CD14-positive monocyte (primary cell): ENCODE data around the gene CACTIN. TPM values are rescaled to one million over a fixed set of nuclear protein-coding genes. Genes with fewer than 3 reads are reported as not detected.

Experiments used
- DNase-seq, 3 donors: peaks; one replicate each; pipeline ENCODE4 v3.0.0-alpha.2; 2011 to 2022
- H2AFZ ChIP-seq: 2 replicates; pipeline ENCODE4 v1.6.0; 2012; ENCODE audit warnings: mild to moderate bottlenecking, low read depth, low read length, inconsistent platforms; ENCODE audit not compliant: insufficient read depth, poor library complexity, severe bottlenecking
- H3K27ac ChIP-seq, 2 donors: 1 replicate in 1 of 2; 2 replicates in 1 of 2; pipeline ENCODE4 v1.5.1; 2012 to 2013; ENCODE audit warnings: low read length in 2 of 2, control low read depth in 1 of 2, inconsistent platforms in 1 of 2, low read depth in 1 of 2, mild to moderate bottlenecking in 1 of 2
- H3K27me3 ChIP-seq, 2 donors: one replicate each; pipeline versions ENCODE4 v1.6.0 to v1.6.1; 2011 to 2013; ENCODE audit warnings: low read length in 2 of 2; ENCODE audit not compliant: control insufficient read depth in 2 of 2, insufficient read depth in 2 of 2
- H3K36me3 ChIP-seq, 2 donors: replicated peaks in 1 of 2; 1 replicate in 1 of 2; 2 replicates in 1 of 2; pipeline versions ENCODE4 v1.5.1 to v1.6.1; 2012 to 2013; ENCODE audit warnings: low read length in 2 of 2, control low read depth in 1 of 2, inconsistent platforms in 1 of 2, mild to moderate bottlenecking in 1 of 2; ENCODE audit not compliant: insufficient read depth in 2 of 2, control insufficient read depth in 1 of 2
- H3K4me1 ChIP-seq, 2 donors: 1 replicate in 1 of 2; 2 replicates in 1 of 2; pipeline versions ENCODE4 v1.5.1 to v1.6.1; 2012 to 2013; ENCODE audit warnings: low read length in 2 of 2, control low read depth in 1 of 2, inconsistent platforms in 1 of 2, mild to moderate bottlenecking in 1 of 2, moderate library complexity in 1 of 2; ENCODE audit not compliant: insufficient read depth in 2 of 2, control insufficient read depth in 1 of 2
- H3K4me2 ChIP-seq: replicated peaks from 2 replicates; pipeline ENCODE3; 2012; ENCODE audit warnings: low read length, moderate library complexity, mild to moderate bottlenecking; ENCODE audit not compliant: poor library complexity, severe bottlenecking; ENCODE audit errors: extremely low read depth
- H3K4me3 ChIP-seq, 3 experiments: fragments of 200-600 bp in 1 of 3; sonication (generic) in 1 of 3; replicated peaks in 1 of 3; 1 replicate in 2 of 3; 2 replicates in 1 of 3; pipeline ENCODE4 v1.5.1; 2011 to 2013; ENCODE audit warnings: low read length in 3 of 3, mild to moderate bottlenecking in 3 of 3, control low read depth in 2 of 3, low read depth in 2 of 3, inconsistent platforms in 1 of 3, moderate library complexity in 1 of 3
- H3K79me2 ChIP-seq: 2 replicates; pipeline ENCODE4 v1.6.0; 2012; ENCODE audit warnings: mild to moderate bottlenecking, control low read depth, inconsistent platforms, low read length, moderate library complexity; ENCODE audit not compliant: insufficient read depth
- H3K9ac ChIP-seq: 2 replicates; pipeline ENCODE4 v1.6.0; 2017; ENCODE audit warnings: low read length, mild to moderate bottlenecking; ENCODE audit not compliant: insufficient read depth, poor library complexity, severe bottlenecking
- H3K9me3 ChIP-seq, 2 donors: replicated peaks in 1 of 2; 1 replicate in 1 of 2; 2 replicates in 1 of 2; pipeline versions ENCODE4 v1.5.1 to v1.6.1; 2012 to 2013; ENCODE audit warnings: low read length in 2 of 2, control low read depth in 1 of 2; ENCODE audit not compliant: control insufficient read depth in 1 of 2, insufficient read depth in 1 of 2
- H4K20me1 ChIP-seq: 2 replicates; pipeline ENCODE4 v1.6.0; 2012; ENCODE audit warnings: mild to moderate bottlenecking, low read length, control low read depth, moderate library complexity; ENCODE audit not compliant: insufficient read depth
- H3K27ac Mint-ChIP-seq, 7 donors: one replicate each; pipeline ENCODE4 v1.8.0; 2020; ENCODE audit warnings: mild to moderate bottlenecking in 7 of 7, mixed read lengths in 7 of 7, moderate library complexity in 6 of 7, inconsistent platforms in 2 of 7
- H3K27me3 Mint-ChIP-seq, 3 donors: one replicate each; pipeline ENCODE4 v1.8.0; 2021 to 2022; ENCODE audit warnings: low read depth in 3 of 3, mild to moderate bottlenecking in 3 of 3, mixed read lengths in 3 of 3, moderate library complexity in 3 of 3, inconsistent platforms in 1 of 3
- H3K36me3 Mint-ChIP-seq, 2 donors: one replicate each; pipeline ENCODE4 v1.8.0; 2020; ENCODE audit warnings: mixed read lengths in 2 of 2, inconsistent platforms in 1 of 2, mild to moderate bottlenecking in 1 of 2
- H3K4me1 Mint-ChIP-seq: one replicate; pipeline ENCODE4 v1.8.0; 2020; ENCODE audit warnings: mild to moderate bottlenecking, mixed read lengths
- H3K4me3 Mint-ChIP-seq, 2 donors: one replicate each; pipeline ENCODE4 v1.8.0; 2020; ENCODE audit warnings: mild to moderate bottlenecking in 2 of 2, mixed read lengths in 2 of 2, moderate library complexity in 1 of 2
- H3K9me3 Mint-ChIP-seq, 7 donors: one replicate each; pipeline ENCODE4 v1.8.0; 2020 to 2022; ENCODE audit warnings: mixed read lengths in 7 of 7, mild to moderate bottlenecking in 6 of 7, moderate library complexity in 6 of 7, inconsistent platforms in 2 of 7
- CTCF ChIP-seq: fragments of 200-600 bp; IDR thresholded peaks from one replicate; pipeline ENCODE4 v1.8.0; 2022; ENCODE audit warnings: antibody characterized with exemption, mild to moderate bottlenecking
- WGBS: methylation state at CpG from one replicate; pipeline ENCODE4 v1.1.5; 2013; ENCODE audit warnings: missing lambda C conversion rate; ENCODE audit not compliant: insufficient coverage; 5-methylcytosine and 5-hydroxymethylcytosine counted together
- intact Hi-C, 2 donors: fragments of 100-400 bp; cut with micrococcal nuclease; formaldehyde crosslinking; loops; one replicate each; pipeline versions ENCODE4 v1.15.0 to v1.15.1; 2023
- polyA plus RNA-seq, 3 donors: library from polyadenylated mRNA; depleted of rRNA in 1 of 3; unstranded in 2 of 3; stranded (reverse) in 1 of 3; fragments of 300-500 nt in 2 of 3; fragments of >200 nt in 1 of 3; fragmentation: Illumina TruSeq in 2 of 3; gene quantifications; 1 replicate in 2 of 3; 2 replicates in 1 of 3; pipeline ENCODE4 v1.2.3, GENCODE V29; 2012 to 2021

Gene CACTIN
- polyA plus RNA-seq, 3 donors = 2.5 to 19.4 (median 3.0) TPM

DNA sequence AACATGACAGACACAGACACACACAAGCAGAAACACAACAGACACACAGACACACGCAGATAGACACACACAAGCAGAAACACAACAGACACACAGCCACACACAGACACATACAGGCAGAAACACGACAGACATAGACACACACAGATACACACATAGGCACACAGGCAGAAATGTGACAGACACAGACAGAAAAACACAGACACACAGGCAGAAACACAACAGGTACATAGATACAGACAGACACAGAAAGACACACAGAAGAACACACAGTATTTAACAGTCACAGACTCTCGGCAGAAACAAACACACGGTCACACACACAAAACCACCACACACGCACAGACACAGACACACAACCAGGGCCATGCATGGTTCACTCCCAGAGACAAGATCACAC, 20.8 kb downstream of the CACTIN start:
- no peak overlapping the region for H3K27ac ChIP-seq
- H2AFZ ChIP-seq = peak overlapping the region; percentile 74

DNA sequence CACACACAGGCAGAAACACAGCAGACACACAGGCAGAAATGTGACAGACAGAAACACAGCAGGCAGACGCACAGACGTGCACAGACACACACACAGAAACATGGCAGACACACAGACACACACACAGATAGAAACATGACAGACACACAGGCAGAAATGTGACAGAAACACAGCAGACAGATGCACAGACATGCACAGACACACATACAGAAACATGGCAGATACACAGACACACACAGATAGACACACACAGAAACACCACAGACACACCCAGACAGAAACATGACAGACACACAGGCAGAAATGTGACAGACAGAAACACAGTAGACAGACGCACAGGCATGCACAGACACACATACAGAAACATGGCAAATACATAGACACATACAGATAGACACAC, 21.2 kb downstream of the CACTIN start:
- H3K4me1 Mint-ChIP-seq = peaks cover 18% of the 10 kb centered on the region
- peaks cover 4 to 23% (median 21%) of the 10 kb centered on the region in 3 donors for H3K27me3 Mint-ChIP-seq
- peaks cover 22 to 28% of the 10 kb centered on the region in 2 donors for H3K4me1 ChIP-seq

More for the DNA sequence above, 20.8 kb downstream of the CACTIN start:
- peaks cover 7 to 8% of the 10 kb centered on the region in 2 donors for H3K36me3 Mint-ChIP-seq
- 37% methylated on average over 5 of the region's 5 CpGs for whole genome bisulfite sequencing
- Histone ChIP-seq H3K4me3 (no peak overlapping the region), H4K20me1 (no peaks in the 10 kb centered on the region), H3K27me3 (peaks cover 11 to 38% of the 10 kb centered on the region in 2 donors), H3K4me1 (peaks cover 22 to 28% of the 10 kb centered on the region in 2 donors), H3K9me3 (peaks cover 0 to 5% of the 10 kb centered on the region in 2 donors), H3K79me2 (no peaks in the 10 kb centered on the region), H3K36me3 (peaks cover 0 to 1% of the 10 kb centered on the region in 2 donors), H3K4me2 (no peak overlapping the region), H3K9ac (peak overlapping the region; percentile 48)
- TF ChIP-seq CTCF = no peak
- H3K4me1 Mint-ChIP-seq = peaks cover 18% of the 10 kb centered on the region
- intact Hi-C loops = no loop called here
- H3K4me3 Mint-ChIP-seq = no peak overlapping the region
- no peak for DNase-seq
- peaks cover 4 to 23% (median 21%) of the 10 kb centered on the region in 3 donors for H3K27me3 Mint-ChIP-seq
- peaks cover 3 to 8% (median 5%) of the 10 kb centered on the region in 7 donors for H3K9me3 Mint-ChIP-seq
- no peak overlapping the region for H3K27ac Mint-ChIP-seq

More for the DNA sequence above, 21.2 kb downstream of the CACTIN start:
- Histone ChIP-seq H3K79me2 (no peaks in the 10 kb centered on the region), H2AFZ (no peak overlapping the region), H3K27ac (no peak overlapping the region), H3K4me2 (no peak overlapping the region), H3K36me3 (no peaks in the 10 kb centered on the region), H3K9ac (no peak overlapping the region), H3K4me3 (no peak overlapping the region), H3K27me3 (peaks cover 11 to 38% of the 10 kb centered on the region in 2 donors), H4K20me1 (no peaks in the 10 kb centered on the region), H3K9me3 (peaks cover 0 to 5% of the 10 kb centered on the region in 2 donors)
- TF ChIP-seq CTCF = no peak
- H3K36me3 Mint-ChIP-seq = peaks cover 3 to 5% of the 10 kb centered on the region in 2 donors
- peaks cover 4 to 8% (median 5%) of the 10 kb centered on the region in 7 donors for H3K9me3 Mint-ChIP-seq
- DNase-seq = no peak
- WGBS = 50% methylated on average over 3 of the region's 3 CpGs
- H3K27ac Mint-ChIP-seq = no peak overlapping the region
- H3K4me3 Mint-ChIP-seq = no peak overlapping the region
- intact Hi-C loops = no loop called here
